ENCODE measurements around the gene MACF1.

Gene MACF1

GRCh38 chr1:39310691-39311090 lies 106.2 kb downstream of the MACF1 start:
- DNase-seq: no peak

GRCh38 chr1:39317111-39317510 lies 112.6 kb downstream of the MACF1 start:
- DNase-seq: no peak

DNA sequence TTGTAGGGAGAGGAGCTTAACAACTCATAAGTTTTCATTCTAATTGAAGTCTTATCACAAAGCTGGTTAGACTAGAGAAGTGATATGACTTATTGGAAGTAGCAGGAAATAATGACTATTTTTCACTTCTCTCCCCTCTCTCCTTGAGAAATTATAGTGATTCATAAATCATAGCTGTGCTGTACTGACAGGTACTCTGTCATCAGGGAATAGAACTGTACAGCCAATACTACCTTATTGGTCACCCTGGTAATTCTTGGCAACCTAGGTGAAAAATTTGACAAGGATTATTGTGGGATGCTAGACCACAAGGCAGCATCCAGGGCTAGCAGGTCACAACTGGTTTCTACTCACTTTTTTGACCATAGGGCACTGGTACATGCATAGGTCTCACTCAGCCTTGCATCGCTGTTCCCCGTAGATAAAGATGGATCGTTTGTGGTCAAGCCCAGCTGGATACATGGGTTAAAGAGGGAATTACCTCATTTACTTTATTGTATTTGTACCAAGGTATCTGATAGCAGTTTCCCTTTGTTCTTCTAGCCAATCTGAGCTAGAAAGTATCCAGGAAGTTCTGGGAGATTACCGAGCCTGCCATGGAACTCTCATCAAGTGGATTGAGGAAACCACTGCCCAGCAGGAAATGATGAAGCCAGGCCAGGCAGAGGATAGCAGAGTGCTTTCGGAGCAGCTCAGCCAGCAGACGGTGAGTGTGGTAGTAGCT lies 113.6 kb downstream of the MACF1 start:
- DNase-seq: no peak

- DNase-seq: no peak
Measured at GRCh38 chr1:39321979-39322378, 117.5 kb downstream of the MACF1 start.

- DNase-seq: no peak
Measured at GRCh38 chr1:39322431-39322830, 117.9 kb downstream of the MACF1 start.

DNA sequence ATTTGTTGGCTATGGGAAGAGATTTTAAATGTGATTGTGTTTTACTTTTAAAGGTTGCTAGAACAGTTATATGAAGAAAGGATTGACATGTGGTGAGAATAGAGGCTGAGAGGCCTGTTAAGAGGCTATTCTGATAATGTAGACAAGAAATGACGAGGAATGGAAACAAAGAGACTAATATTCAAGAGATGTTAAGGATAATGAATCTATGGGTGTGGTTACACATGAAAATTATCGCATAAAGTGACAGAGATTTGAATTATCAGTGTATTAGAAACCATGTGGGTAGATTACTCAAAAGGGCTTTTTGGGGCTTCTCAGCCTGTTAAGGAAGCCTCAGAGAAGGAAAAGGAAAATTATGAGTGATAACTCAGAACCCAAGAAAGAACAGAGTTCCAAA lies 120.4 kb downstream of the MACF1 start:
- DNase-seq: no peak

DNA sequence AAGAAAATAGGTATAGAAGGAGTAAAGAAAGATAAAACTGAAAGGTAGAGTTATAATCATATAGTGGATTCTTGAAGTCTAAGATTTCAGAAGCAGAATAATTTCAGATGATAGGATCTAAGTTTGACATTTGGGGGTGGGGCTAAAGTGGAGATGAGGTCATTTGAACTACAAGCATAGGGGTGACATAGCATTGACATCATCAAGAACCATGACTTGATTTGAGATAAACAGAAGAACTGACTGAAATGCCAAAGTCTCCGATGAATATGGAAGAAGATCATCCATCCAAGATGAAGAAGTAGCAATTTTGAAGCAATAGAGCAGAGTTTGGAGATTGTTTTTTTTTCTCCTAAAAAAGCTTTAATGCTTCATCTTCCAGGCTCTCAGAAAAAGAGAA lies 122.3 kb downstream of the MACF1 start:
- no peak for DNase-seq

GRCh38 chr1:39328095-39328494 lies 123.6 kb downstream of the MACF1 start:
- no peak for DNase-seq

DNA sequence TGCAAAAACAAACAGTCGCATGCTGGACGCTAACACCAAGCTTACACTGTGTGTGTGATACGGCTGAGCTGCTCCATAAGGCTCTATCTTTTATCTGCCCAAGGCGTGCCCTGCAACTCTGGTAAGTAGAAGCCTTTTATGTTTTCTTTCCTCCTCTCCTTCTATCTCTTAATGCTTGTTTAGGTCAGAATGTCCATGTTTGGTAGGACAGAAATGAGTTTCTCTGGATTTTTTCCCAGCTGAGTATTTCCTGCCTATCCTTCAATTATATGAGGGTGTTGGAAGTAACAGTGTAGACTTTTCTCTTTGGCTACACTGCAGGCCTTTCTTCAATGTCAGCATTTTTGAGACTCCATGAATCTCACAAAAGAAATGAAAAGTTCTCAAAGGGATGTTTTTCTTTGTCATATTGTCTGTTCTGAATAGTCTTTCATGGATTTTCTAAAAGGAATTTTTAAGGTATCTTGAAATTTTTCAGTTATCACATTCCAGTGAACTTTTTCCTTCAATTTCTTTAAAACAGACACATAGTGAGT lies 124.2 kb downstream of the MACF1 start:
- DNase-seq: no peak

DNA sequence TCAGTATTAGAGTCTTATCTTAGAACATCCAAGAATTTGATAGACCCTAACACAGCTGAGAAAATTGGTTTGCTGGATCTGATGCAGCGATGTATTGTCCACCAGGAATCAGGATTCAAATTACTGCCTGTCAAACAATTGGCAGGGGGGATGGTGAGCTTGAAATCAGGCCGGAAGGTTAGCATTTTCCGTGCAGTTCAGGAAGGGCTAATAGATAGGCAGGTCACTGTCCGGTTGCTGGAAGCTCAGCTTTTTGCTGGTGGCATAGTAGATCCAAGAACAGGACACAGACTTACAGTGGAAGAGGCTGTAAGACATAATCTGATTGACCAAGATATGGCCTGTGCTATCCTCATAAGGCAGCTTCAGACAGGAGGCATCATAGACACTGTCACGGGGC lies 127.2 kb downstream of the MACF1 start:
- DNase-seq: no peak

GRCh38 chr1:39332291-39332690 lies 127.8 kb downstream of the MACF1 start:
- DNase-seq: no peak

DNA sequence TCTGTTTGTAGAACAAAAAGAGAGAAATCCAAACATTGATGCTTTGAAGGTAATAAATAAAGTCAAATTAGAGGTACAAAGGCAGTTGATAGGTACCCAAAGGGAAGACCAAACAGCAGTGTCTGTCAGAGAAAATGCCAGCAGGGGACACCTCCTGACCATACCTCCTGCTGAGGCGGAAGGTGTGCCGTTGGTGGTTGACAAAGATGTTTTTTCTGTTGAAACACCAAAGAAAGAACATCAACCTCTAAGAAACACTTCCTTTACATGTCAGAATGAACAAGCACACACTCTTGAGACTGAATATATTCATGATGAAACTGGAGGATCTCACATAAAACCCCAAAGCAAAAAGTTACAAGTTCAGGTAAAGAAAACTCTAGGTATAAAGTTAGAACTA lies 128.3 kb downstream of the MACF1 start:
- DNase-seq: no peak

- no peak for DNase-seq
Measured at GRCh38 chr1:39333296-39333695, 128.8 kb downstream of the MACF1 start.

DNA sequence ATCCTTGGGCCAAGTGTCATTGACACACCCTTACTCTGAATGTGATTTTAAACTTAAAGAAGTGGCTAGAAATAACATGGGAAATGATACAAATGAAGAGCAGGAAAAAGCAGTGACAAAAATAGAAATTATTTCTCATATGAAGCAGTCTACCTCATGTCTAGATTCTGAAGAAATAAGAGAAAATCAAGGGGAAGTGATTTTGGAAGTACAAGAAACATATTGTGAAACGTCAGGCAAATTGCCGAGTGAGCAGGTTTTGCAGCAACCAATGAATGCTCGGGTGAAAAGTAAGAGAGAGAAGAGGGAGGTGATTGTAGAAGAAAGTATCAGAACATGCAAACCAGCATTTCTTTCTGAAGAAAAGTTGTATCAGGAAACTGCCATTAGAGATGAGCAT lies 130.7 kb downstream of the MACF1 start:
- DNase-seq: no peak

DNA sequence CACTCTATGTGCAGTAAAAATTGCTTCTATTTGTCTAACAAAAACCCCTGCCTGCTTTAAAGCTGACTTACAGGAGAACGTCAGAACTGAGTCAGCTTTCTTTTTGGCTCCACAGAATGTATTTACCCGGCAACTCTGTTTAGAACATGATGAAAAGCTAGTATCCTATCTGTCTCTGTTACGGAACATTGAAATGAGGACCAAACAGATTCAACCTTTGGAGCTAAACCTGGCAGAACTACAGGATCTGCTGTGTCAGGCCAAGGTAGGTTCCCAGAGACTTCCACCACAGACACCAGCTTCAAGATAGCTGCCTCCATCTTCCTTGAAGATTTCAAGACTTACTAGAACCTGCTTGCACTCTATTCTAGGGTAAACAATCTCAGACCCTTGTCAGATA lies 132.6 kb downstream of the MACF1 start:
- no peak for DNase-seq

DNA sequence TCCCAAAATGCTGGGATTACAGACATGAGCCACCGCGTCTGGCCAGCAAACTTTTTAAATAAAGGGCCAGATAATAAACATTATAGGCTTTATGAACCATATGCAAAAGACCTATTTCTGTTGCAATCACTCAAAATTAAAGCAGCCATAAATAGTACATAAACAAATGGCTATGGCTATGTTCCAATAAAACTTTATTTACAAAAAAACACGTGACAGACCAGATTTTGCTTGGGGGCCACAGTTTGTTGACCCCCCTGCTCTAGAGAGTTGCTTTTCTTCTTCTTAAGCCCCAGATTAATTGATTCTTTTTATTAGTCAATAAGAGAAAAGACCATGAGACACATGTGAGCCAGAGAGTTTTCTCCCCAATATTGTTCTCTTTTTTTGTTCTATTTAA lies 138.3 kb downstream of the MACF1 start:
- DNase-seq: no peak

GRCh38 chr1:39344394-39345154 lies 140.1 kb downstream of the MACF1 start:
- no peak for DNase-seq

- DNase-seq: no peak
Measured at GRCh38 chr1:39346872-39347271, 142.4 kb downstream of the MACF1 start.

DNA sequence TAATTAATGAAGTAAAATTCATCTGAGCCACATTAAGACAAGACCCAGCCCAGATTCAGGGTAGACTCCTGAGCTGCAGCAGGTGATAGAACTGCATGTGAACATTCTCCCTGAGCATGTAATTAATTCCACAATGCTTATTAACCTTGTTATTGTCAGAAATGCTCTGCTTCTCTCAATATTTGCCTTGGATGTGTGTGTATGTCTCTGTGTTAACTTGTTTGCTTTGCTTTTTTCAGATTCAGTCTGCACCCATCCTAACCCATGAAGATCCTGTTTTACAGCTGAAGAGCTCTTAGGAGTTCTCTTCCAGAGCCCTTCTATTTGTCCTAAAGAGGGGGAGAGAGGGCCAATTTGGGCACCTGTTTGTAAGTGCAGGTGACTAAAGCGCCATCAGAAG lies 143.8 kb downstream of the MACF1 start:
- DNase-seq: no peak

- no peak for DNase-seq
Measured at GRCh38 chr1:39352881-39353280, 148.4 kb downstream of the MACF1 start.

GRCh38 chr1:39354572-39354971 lies 150.1 kb downstream of the MACF1 start:
- DNase-seq: no peak

DNA sequence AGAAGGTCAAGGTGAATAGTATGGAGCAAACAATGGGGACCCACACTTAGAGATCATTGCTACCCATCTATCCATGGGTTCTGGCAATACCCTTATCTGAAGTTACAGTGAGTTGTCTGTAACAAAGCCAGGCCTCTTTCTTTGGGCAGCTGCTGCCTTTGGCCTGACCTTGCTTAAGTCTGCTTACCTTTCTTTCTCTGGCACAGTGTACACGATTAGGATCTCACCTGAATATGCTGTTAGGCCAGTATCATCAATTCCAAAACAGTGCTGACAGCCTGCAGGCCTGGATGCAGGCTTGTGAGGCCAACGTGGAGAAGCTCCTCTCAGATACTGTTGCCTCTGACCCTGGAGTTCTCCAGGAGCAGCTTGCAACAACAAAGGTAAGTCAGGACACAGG lies 154.0 kb downstream of the MACF1 start:
- no peak for DNase-seq

DNA sequence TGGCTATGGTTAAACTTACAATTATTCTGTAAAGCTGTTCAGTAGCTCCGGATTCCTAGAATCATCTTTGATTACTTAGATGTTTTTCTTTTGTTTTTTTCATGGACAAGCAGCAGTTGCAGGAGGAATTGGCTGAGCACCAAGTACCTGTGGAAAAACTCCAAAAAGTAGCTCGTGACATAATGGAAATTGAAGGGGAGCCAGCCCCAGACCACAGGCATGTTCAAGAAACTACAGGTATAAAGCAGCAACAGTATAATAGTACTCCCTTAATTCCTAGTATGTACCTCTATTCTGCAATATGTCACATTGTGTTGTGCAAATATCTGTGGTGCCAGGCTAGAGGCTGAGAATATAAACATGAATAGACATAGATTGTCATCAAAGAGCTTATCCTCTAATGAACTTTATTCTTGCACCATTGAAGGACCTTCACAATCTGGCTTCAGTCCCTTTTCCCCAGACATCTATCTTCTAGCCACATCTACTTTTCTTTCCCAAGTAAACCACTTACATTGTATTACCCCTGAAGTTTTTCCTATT lies 154.6 kb downstream of the MACF1 start:
- DNase-seq: no peak

GRCh38 chr1:39360731-39361130 lies 156.2 kb downstream of the MACF1 start:
- no peak for DNase-seq
